ENCODE results near the gene TIMM13.

- TF ChIP-seq CTCF (IDR thresholded peaks at IDR 0.05) (peak; percentile 74 to 88 (median 82)), POLR2A (IDR thresholded peaks at IDR 0.05) (no peak), POLR2AphosphoS5 (IDR thresholded peaks at IDR 0.05) (no peak)
Measured at GRCh38 chr19:2391118-2391725, 36.2 kb downstream of the TIMM13 start.
